HG03457 (cell line): ENCODE data around the gene FAM186B.
"Not testable (repeated sequence)": the region's sequence is repeated elsewhere in the genome, so short reads cannot be mapped to it uniquely, and the experiment has no call there.

ENCODE experiments used
- ATAC-seq: cut with Tn5 transposase; IDR thresholded peaks from one replicate; pipeline ENCODE4 v1.9.1; 2021; ENCODE audit warnings: moderate number of reproducible peaks; ENCODE audit not compliant: unreplicated experiment

The FAM186B gene, protein sequence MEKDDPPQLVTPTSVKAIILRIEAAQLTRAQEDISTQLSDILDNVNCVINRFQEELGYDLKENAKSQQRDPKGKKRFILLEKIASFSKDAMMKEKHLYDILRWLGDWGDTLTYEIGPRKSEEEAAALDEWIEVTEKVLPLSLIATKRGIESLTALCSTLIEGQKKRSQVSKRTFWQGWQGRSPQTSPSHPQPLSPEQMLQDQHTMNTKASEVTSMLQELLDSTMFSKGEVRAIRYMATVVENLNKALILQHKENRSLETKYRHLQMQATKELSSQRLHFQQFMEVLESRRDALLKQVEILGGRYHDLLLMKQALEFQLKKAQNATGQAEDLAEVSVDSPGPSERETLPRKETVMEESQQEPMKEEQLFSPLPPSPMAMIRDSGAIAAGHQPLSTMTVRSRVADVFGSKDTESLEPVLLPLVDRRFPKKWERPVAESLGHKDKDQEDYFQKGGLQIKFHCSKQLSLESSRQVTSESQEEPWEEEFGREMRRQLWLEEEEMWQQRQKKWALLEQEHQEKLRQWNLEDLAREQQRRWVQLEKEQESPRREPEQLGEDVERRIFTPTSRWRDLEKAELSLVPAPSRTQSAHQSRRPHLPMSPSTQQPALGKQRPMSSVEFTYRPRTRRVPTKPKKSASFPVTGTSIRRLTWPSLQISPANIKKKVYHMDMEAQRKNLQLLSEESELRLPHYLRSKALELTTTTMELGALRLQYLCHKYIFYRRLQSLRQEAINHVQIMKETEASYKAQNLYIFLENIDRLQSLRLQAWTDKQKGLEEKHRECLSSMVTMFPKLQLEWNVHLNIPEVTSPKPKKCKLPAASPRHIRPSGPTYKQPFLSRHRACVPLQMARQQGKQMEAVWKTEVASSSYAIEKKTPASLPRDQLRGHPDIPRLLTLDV

DNA sequence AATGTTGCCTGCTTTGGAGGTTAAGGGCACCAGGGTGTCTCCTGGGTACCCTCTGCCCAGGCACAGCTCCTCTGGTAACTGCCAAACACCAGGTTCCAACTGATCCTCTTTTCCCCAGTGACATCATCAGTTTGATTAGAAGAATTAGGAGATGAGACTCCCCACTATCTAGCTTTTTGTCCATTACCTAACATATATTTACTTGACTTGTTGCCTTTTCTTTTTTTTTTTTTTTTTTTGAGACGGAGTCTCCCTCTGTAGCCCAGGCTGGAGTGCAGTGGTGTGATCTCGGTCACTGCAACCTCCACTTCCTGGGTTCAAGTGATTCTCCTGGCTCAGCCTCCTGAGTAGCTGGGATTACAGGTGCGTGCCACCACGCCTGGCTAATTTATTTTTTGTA lies at the start of gene FAM186B:
FAM186B (minus strand) TSS at position 101 of the 400 bp plus-strand sequence. CDS start 162 bp downstream, outside the sequence.
- ATAC-seq: not testable (repeated sequence)

DNA sequence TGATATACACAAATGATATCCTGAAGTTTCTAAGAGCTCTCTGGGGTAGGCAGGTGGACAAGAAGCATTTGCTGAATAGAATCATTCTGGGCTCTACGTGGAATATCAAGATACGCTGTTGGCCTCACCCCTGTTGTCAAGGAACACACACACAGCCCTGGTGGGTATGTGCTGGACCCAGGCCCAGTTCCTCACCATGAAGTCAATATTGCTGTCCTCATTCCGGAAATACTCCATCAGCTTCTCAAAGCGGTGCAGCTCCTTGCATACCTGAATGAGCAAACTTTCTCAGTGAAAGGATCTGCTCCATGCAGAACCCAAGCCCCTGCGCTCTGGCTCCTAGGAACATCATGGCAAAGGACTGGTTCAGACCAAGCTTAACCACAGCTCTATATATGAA lies 49.3 kb upstream of the FAM186B start:
- no peak for ATAC-seq

DNA sequence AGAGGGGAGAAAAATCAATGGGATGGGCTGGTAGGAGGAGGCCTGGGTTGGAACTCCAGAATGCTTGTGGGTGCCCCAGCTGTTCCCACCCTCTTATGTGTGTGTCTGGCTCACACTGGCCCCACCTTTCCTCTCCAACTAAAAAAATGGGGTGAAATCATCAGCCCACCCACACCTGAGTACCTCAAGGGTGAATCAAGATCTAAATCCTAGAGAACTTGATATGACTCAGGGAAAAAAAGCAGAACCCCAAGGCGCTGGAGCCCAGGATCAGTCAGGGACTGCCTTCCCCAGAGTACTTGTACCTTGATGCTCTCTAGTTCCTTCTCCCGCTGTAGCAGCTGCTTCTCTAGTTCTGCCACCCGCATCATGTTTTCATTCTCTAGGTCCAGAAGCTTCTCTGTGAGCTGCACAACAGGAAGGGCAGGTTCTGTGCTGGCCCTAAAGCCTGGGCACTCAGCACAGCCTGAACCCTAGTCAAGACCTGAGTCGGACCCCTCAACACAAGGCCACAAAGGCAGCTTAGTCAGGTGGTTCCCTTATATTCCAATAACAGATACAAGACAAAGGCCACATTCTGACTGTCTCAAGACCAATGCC lies 47.6 kb upstream of the FAM186B start:
- ATAC-seq: no peak

DNA sequence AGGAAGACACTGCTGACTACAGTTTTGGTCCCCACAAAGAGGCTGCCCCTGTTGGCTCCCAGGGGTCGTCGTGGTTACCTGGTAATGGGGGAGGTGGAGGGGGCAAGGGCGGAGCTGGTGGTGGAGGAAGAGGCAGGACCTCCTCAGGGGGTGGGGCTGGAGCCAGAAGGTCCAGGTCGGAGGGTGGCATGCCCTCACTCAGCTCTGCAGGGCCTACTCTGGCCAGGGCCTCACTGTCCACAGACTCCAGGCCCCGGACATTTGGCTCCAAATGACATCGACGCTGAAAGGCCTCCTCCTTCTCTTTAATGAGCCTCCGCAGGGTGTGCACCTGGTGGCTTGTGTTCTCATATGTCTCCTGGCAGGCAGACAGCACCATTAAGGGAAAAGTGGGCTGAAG lies 46.4 kb upstream of the FAM186B start:
- ATAC-seq: no peak

DNA sequence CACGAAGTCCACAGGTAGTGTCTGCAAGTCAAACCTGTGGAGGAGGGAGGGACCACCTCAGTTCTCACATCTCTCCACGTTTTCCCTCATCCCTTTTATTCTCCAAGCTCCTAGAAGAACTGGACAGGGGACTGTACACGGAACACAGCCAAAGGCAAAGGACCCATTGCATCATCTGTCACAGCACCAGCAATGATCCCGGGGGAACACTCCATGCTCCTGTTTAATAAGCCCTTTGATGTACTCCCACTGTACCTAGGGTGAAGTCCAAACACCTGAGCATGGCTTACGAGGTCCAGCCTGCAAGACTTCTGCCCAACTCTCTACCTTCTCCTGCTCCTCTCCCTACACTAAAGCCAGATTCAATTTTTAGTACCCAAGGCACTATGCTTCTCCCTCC lies 44.5 kb upstream of the FAM186B start:
- no peak for ATAC-seq

DNA sequence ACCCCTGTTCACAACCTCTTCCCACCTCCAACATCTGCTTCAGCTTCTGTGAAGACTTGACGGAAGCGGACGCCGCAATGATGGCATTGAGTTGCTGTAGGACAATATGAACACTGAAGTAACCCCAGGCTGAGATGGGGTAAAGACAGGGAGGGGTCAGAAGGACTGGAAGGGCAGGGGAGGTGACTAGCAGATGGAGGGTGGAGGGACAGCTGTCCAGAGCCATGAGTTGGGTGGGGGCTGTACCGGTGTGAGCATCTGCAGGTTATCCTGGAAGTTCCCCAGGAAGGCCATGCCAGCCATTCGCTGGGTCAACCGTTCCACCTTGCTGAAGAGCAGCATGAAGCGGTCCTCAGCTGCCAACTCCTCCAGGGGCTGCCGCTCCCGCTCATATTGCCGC lies 44.0 kb upstream of the FAM186B start:
- no peak for ATAC-seq

DNA sequence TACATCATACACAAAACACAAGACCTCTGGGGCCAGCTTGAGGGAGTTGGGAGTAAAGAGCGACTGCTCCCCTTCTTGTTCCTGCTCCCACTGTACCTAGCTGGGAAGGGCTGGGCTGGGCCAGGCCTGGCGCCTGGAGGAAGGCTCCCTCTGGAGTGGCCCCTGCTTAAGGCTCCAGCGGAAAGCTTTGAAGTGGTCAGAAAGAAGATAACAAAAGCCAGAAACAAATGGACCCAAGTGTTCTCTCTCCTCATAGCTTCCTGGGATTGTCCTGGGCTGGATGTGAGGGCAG lies 43.2 kb upstream of the FAM186B start:
- ATAC-seq: no peak

DNA sequence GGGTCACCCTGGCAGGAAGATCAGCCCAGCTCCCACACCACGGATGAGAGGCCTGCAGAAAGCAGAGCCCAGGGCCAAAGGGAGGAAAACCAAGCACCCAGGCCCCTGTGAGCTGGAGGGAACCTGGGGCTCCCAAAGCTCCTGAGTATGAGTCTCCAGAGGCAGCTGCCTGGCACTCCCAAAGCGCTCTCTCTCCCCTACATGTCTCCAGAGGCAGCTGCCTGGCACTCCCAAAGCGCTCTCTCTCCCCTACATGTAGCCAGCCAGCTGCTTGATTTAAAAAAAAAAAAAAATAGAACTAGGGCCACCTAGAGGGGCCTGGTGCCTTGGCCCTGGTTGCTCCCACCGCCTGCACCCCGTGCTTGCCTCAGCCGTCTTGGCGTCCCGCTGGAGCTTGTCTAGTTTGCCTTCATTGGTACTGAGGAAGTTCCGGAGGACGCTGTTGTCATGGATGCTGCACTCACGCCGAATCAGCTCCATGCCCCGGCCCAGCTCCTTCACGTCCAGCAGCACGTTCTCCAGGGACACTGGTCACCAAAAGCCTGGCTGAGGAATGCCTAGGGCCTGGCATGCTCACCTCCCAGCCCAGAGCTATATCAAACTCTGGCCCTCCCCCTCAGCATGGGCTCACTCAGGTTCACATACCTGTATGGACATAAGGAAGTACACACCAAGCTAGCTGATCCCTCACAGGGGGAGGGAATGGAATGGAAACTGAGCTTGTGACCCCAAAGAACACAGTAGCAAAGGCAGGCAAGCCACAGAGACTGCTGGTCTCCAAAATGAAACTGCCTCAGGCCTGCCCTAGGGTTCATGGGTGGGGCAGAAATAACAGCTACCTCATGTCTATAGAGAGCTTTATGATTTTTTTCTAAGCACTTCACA lies 42.6 kb upstream of the FAM186B start:
- no peak for ATAC-seq

DNA sequence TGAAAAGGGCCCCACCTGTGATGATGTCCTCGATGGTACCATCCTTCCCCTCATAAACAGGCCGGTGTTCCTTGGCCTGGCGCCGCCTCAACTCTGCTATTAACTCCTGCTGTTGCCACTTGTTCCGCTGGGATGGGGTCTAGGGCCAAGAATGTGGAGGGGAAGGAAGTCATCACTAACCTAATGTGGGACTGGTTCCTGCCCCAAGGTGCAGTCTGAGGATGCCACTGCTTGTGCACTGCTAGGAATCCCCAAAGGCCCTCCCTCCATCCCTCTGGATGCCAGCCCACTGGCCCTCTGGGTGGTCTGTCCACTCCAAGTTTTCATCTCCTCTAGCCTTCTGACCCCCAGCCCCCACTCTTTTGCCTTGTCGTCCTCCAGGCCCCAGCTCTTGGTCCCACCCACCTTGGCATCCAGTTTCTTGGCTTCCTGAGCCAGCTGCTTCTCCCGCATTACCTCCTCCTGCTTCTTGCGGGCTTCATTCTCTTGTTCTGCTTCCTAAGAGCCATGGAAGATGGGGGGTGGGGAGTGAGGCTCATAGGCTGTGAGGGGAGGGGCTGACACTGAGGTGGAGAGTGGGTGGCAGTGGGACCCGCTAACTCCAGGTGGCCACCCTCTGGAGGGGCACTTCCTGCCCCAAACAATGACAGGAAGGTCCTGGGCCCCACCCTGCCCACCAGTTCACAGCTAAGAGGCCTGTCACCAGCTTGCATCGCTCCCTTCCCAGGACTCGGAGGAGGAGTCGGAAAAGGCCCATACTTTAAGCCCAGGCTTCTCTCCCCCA lies 41.6 kb upstream of the FAM186B start:
- ATAC-seq: no peak

DNA sequence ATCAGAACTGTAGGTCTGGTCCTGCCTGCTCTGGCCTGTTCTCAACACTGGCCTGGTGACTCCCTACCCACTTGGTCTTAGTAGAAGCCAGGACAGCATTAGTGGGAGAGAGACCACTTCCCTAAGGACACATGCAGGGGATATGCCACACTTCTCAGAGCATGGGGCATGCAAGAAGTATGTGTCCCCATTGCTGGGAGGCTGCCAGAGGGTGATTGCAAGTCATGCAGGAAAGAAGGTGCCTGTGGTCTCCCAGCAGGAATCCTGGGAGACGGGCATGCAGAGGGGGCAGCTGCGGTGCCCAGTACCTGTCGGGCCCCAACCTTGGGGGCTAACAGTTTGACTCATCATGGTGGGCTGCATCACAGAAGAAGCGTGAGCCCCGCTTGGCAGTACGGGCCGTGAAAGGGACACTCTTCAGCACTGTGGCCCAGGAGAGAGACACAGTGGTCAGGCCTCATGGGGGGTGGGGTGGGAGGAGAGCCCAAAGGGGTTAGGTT lies 40.9 kb upstream of the FAM186B start:
- ATAC-seq: no peak

DNA sequence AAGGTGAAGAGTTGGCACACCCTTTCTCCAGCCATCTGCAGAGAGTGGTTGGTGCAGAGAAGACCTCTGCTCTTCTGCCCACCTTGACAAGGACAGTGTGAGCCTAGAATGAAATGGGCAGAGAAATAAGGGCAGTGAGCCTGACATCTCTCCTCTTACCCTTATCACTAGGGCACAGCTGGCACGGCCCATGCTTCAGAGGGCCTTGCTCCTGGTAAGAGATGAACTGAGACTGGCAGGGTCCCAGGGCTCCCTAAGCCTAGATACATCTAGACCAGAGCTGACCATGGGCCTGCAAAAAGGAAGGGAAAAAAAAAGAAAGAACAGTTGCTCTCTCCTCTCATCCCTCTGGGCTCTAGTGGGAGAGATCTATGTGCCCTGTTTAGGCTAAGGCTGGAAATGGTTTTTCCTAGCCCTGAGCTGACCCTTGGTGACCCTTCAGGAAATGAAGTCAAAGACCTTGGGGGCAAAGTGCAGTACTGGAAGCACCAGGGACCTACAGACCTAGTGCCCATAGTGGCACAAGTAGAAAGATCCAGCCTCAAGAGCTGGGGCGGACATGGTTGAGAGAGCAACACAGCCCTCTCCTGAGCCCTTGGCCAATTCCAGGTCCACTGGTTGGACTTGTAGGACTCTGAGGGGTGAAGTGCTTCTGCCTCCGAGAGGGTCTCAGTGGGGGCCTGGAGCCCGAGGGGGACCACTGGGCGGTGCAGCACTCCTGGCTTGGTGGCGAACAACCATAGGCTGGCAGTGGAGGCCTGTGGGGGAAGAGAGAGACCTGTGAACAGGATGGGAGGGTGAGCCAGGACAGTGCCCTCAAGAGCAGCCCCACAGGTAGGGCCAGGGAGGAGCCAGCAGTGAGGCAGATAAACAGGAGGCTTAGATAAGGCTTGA lies 40.0 kb upstream of the FAM186B start:
- no peak for ATAC-seq

DNA sequence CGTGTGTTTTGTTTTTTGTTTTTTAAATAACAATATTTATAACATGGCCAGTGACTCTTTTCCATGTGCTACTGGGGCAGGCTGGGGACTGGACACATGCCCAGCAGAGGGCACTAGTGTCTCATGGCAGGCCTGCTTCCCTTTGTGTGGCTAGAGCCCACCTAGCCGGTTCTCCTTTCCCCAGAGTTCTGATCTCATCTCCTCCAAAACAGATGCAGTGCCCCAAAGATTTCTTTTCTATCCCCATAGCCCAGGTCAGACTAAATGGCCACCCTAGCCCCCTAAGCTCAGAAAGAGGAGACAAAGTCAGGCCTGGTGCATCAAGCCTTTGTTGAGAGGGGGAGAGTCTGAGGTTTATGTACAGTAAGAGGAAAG lies 39.2 kb upstream of the FAM186B start:
- ATAC-seq: no peak

DNA sequence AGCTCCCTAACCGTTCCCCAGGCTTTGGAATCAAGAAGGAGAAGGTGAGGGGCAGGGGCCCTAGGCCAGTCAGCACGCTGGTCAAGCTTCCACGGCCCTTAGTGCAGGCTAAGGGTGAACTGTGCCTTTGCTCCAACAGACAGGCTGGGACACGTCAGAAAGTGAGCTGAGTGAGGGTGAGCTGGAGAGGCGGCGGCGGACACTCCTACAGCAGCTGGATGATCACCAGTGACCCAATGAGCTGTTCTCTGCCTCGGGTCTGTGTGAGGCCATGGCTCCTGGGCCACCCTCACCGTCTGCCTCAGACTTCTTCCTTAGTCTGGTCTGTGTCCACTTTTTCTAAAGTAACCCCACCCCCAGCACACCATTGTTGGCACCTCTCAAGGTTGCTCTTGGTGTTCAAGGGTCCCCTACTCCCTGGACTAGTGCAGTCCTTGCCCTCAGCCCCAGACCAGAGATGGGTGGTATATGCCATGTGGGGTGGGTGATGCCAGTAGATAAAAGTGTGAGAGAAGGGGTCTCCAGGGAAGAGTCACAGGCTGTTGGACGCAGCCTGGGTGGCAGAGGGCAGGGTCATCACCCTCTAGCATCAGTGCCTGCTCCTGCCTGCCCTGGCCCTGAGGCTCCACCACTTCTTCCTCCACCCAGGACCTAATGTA lies 38.7 kb upstream of the FAM186B start:
- ATAC-seq: no peak

DNA sequence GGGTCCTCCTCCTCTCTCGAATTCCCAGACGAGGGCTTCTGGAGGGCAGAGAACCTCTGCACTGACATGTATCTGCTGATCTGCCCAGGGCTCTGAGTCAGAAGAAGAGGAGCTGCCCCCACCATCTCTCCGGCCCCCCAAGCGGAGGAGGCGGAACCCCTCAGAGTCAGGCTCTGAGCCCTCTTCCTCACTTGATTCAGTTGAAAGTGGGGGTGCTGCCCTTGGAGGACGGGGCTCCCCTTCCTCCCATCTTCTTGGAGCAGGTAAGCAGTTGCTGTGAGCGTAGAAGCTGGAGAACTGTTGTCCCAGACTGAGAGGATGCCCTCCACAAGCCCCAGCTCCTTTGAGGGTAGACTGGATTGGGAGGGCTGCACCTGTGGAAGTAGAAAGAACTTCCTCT lies 37.7 kb upstream of the FAM186B start:
- ATAC-seq: no peak

DNA sequence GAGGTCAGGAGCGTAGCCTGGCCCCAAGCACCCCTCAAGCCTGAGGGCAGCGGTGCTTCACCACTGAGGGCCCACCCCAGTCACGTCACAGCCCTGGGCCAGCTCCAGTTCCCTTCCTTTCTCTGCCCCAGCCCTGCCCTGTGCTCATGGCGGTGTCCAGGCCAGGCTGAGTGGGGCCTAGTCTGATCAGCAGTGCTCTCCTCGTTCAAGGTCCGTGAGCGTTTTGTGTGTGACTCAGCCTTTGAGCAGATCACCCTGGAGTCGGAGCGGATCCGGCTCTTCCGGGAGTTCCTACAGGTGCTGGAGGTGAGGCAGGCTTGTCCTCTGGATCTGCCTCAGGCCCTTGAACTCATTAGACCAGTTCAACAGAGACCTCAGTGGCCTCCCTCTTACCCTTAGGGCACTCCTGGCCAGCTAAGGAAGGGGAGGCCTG lies 36.9 kb upstream of the FAM186B start:
- ATAC-seq: no peak

DNA sequence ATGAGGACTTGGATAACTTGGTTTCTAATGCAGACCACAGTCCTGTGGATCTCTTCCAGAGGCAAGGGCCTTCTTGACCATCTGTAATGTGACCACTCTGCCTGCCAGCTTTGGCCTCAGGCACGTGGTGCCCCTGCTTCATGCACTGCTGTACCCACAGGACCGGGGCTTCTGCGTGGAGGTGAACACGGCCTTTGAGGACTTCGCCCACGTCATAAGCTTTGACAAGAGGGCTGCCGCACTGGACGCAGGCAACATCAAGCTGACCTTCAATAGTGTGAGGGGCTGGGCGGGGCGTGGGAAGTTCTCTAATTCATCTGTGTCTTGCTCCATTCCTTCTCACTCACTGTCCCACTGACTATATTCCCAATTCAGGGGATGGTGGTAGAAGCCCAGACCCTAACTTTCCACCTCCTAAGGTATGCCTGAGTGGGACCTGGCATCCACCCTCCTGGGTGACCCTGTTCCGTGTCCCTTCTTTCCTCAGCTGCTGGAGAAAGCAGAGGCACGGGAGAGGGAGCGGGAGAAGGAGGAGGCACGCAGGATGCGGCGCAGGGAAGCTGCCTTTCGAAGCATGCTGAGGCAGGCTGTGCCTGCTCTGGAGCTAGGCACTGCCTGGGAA lies 36.4 kb upstream of the FAM186B start:
- ATAC-seq: no peak

DNA sequence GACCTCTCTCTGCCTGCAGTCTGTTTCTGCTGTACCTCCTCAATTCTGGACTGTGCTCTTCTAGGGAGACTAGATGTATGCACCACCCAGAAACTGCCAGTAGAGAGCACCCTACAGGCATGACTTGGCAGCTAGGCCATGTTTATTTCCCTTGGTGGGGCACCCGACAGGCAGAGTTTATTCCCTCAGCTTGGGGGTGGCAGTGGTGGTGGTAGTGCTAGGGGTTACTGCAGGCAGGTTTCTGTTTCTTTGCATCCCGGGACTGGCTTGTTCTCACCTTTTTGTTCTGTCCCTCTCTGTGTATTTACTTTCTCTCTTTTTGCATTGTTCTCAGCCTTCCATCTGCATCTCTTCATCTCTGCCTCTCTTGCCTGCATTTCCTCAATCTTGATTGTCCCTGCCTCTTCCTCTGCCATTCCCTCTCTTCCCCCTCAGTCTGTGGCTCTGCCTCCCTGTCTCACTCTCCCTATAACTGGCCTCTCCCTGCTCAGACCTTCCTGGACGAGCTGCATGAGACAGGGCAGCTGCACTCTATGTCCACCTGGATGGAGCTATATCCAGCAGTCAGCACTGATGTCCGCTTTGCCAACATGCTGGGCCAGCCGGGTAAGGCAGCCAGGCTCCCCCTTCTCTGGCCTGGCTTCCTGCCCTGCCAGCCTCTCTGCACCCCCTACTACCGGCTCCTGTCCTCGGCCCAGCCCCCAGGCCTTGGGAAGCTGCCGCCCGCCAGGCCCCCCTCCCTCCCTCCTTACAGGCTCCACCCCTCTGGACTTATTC lies 31.7 kb upstream of the FAM186B start:
- no peak for ATAC-seq
